ENCODE data around the gene GABBR2. TPM values are rescaled to one million over a fixed set of nuclear protein-coding genes. Genes with fewer than 3 reads are reported as not detected.

The GABBR2 gene
- polyA plus RNA-seq, 1 of the 3 experiments (the other 2 are of a cell fraction): not detected

GRCh38 chr9:98637381-98637780, 71.4 kb downstream of the GABBR2 start:
- H4K20me1 ChIP-seq (ENCODE audit: insufficient read depth): no peaks in the 10 kb centered on the region
- DNase-seq: no peak
- no peak overlapping the region for H3K9ac ChIP-seq
- H3K4me3 ChIP-seq (ENCODE audit: low read depth in 2 of 2, low read length in 1 of 2): no peak overlapping the region
- peaks cover 5% of the 10 kb centered on the region; the same call in 1 of the 2 replicates for H3K27me3 ChIP-seq (ENCODE audit: insufficient read depth)
- H3F3A ChIP-seq (replicated peaks; ENCODE audit: insufficient read depth): no peaks in the 10 kb centered on the region
- H3K79me2 ChIP-seq (ENCODE audit: insufficient read depth): no peaks in the 10 kb centered on the region
- no peaks in the 10 kb centered on the region for H3K4me1 ChIP-seq (ENCODE audit: control insufficient read depth in 1 of 2, insufficient read depth in 2 of 2, low read depth in 1 of 2, low read length in 1 of 2)
- no peaks in the 10 kb centered on the region for H3K36me3 ChIP-seq (replicated peaks in 1 of 2; ENCODE audit: control insufficient read depth in 1 of 2, insufficient read depth in 2 of 2, low read length in 1 of 2)
- no peak overlapping the region for H3K27ac ChIP-seq (ENCODE audit: low read depth in 2 of 2, low read length in 1 of 2)
- ChIA-PET CTCF (interaction anchor here (1.1 to 2.1 kb wide), 2 partner anchors 10 to 61 kb away, joined by 3 to 7 read pairs; no protein-coding TSS in a partner anchor), POLR2A (no interaction called here)
- H3K4me2 ChIP-seq: no peak overlapping the region
- no peak for TF ChIP-seq USF2 (IDR thresholded peaks at IDR 0.05; ENCODE audit: borderline replicate concordance, low read depth, low read length)
- no peak for TF ChIP-seq EP300 (IDR thresholded peaks at IDR 0.05; ENCODE audit: borderline replicate concordance in 1 of 2, low read depth in 1 of 2, low read length in 1 of 2)
- no peak for TF ChIP-seq EZH2phosphoT487 (IDR thresholded peaks at IDR 0.05; ENCODE audit: borderline replicate concordance, low read depth)
- TF ChIP-seq TAF1 (IDR thresholded peaks at IDR 0.05; ENCODE audit: borderline replicate concordance, low read depth, low read length): no peak
- no peak for TF ChIP-seq NFIC (IDR thresholded peaks at IDR 0.05; ENCODE audit: borderline replicate concordance)
- no peak for TF ChIP-seq SMC3 (IDR thresholded peaks at IDR 0.05; ENCODE audit: low read depth, low read length)
- no peak for TF ChIP-seq RCOR1 (IDR thresholded peaks at IDR 0.05; ENCODE audit: low read length)
- TF ChIP-seq JUND (IDR thresholded peaks at IDR 0.05): no peak
- no peaks in the 10 kb centered on the region for H3K9me3 ChIP-seq
- no peak overlapping the region for H2AFZ ChIP-seq (ENCODE audit: low read depth)
- 6% methylated on average over 1 of the region's 1 CpG for WGBS (ENCODE audit: low lambda C conversion rate)
- no peaks in the 10 kb centered on the region for H3K9me2 ChIP-seq

- POLR2A ChIA-PET: no interaction called here
- Histone ChIP-seq H3F3A (replicated peaks; ENCODE audit: insufficient read depth) (no peaks in the 10 kb centered on the region), H3K36me3 (replicated peaks in 1 of 2; ENCODE audit: control insufficient read depth in 1 of 2, insufficient read depth in 2 of 2, low read length in 1 of 2) (no peaks in the 10 kb centered on the region), H2AFZ (ENCODE audit: low read depth) (no peak overlapping the region), H3K9me3 (no peaks in the 10 kb centered on the region), H3K9me2 (no peaks in the 10 kb centered on the region), H3K27me3 (ENCODE audit: insufficient read depth) (no peaks in the 10 kb centered on the region), H3K79me2 (ENCODE audit: insufficient read depth) (no peaks in the 10 kb centered on the region), H4K20me1 (ENCODE audit: insufficient read depth) (no peaks in the 10 kb centered on the region), H3K4me2 (no peak overlapping the region), H3K27ac (ENCODE audit: low read depth in 2 of 2, low read length in 1 of 2) (no peak overlapping the region), H3K4me3 (ENCODE audit: low read depth in 2 of 2, low read length in 1 of 2) (no peak overlapping the region), H3K4me1 (ENCODE audit: control insufficient read depth in 1 of 2, insufficient read depth in 2 of 2, low read depth in 1 of 2, low read length in 1 of 2) (no peaks in the 10 kb centered on the region), H3K9ac (no peak overlapping the region)
- TF ChIP-seq GABPA (IDR thresholded peaks at IDR 0.05; ENCODE audit: low read depth) (no peak), MEF2A (IDR thresholded peaks at IDR 0.05; ENCODE audit: borderline replicate concordance, low read depth) (no peak), MXI1 (IDR thresholded peaks at IDR 0.05; ENCODE audit: low read depth, low read length) (no peak), YY1 (IDR thresholded peaks at IDR 0.05; ENCODE audit: low read depth) (no peak), NRF1 (IDR thresholded peaks at IDR 0.05; ENCODE audit: low read depth, low read length) (no peak), RCOR1 (IDR thresholded peaks at IDR 0.05; ENCODE audit: low read length) (no peak), CHD2 (IDR thresholded peaks at IDR 0.05; ENCODE audit: low read length, partially characterized antibody) (no peak), ZBTB33 (IDR thresholded peaks at IDR 0.05; ENCODE audit: borderline replicate concordance, low read depth) (no peak), USF2 (IDR thresholded peaks at IDR 0.05; ENCODE audit: borderline replicate concordance, low read depth, low read length) (no peak), FOXJ3 (CRISPR knock-in tag; IDR thresholded peaks at IDR 0.05) (no peak), FOXM1 (IDR thresholded peaks at IDR 0.05; ENCODE audit: low read depth) (no peak), POLR2AphosphoS5 (IDR thresholded peaks at IDR 0.05; ENCODE audit: low read depth, low read length) (no peak), NFIC (IDR thresholded peaks at IDR 0.05; ENCODE audit: borderline replicate concordance) (no peak)
- WGBS (ENCODE audit: low lambda C conversion rate): 54% methylated on average over 2 of the region's 2 CpGs
- DNase-seq: no peak
- CTCF ChIA-PET: no interaction called here
These were observed 73.4 kb downstream of the GABBR2 start for GRCh38 chr9:98635374-98635773.
